Amygdala (tissue), 56 donors: ENCODE data around the gene SRSF1.

Experiments
- DNase-seq, 56 donors: peaks; one replicate each; lab custom pipeline; 2025; lab: John Stamatoyannopoulos, UW

SRSF1 gene

GRCh38 chr17:58019521-58019920, 12.5 kb upstream of the SRSF1 start:
- DNase-seq: no peak

GRCh38 chr17:58019039-58019438, 12.0 kb upstream of the SRSF1 start:
- no peak for DNase-seq

- no peak for DNase-seq
These were observed 3.2 kb upstream of the SRSF1 start for GRCh38 chr17:58010067-58010799.

- DNase-seq: no peak
These were observed 998 bp upstream of the SRSF1 start for GRCh38 chr17:58007781-58008706.

- DNase-seq: peak in 49 of 56 donors; percentile 11 to 84 (median 61)
These were observed 504 bp downstream of the SRSF1 start for GRCh38 chr17:58006560-58006923.

- no peak for DNase-seq
These were observed 1.1 kb downstream of the SRSF1 start for GRCh38 chr17:58005728-58006559.

- DNase-seq: no peak
These were observed 1.9 kb downstream of the SRSF1 start for GRCh38 chr17:58005031-58005727.

- no peak for DNase-seq
These were observed 3.0 kb downstream of the SRSF1 start for GRCh38 chr17:58004060-58004459.

GRCh38 chr17:58002973-58003372, 4.1 kb downstream of the SRSF1 start:
- DNase-seq: no peak

- DNase-seq: no peak
These were observed 4.7 kb downstream of the SRSF1 start for GRCh38 chr17:58002154-58002948.

GRCh38 chr17:58001461-58002124, 5.5 kb downstream of the SRSF1 start:
- DNase-seq: no peak

- peak in 1 of 56 donors; percentile 75 for DNase-seq
These were observed 7.5 kb downstream of the SRSF1 start for GRCh38 chr17:57999496-58000017.

- no peak for DNase-seq
These were observed 8.0 kb downstream of the SRSF1 start for GRCh38 chr17:57999010-57999495.

GRCh38 chr17:57997085-57997809, 9.8 kb downstream of the SRSF1 start:
- DNase-seq: no peak

GRCh38 chr17:57995076-57995956, 11.7 kb downstream of the SRSF1 start:
- DNase-seq: peak in 46 of 56 donors; percentile 5 to 81 (median 41)

GRCh38 chr17:57994436-57994835, 12.6 kb downstream of the SRSF1 start:
- DNase-seq: no peak
